Measurements from ENCODE around the gene PPL.

PPL gene

GRCh38 chr16:4944333-4945281 lies 7.7 kb upstream of the PPL start (continued):
- TF ChIP-seq ZNF664 (tag by site-specific recombination; IDR thresholded peaks at IDR 0.05) (0 out of 2 replicates have a peak, but pooled peaks have one; percentile 11), ZFP41 (tag by site-specific recombination; IDR thresholded peaks at IDR 0.05; ENCODE audit: borderline replicate concordance) (no peak), ZNF510 (tag by site-specific recombination; IDR thresholded peaks at IDR 0.05; ENCODE audit: insufficient replicate concordance) (no peak), ZNF791 (tag by site-specific recombination; IDR thresholded peaks at IDR 0.05) (no peak), ZNF785 (tag by site-specific recombination; IDR thresholded peaks at IDR 0.05) (no peak), ZNF777 (tag by site-specific recombination; IDR thresholded peaks at IDR 0.05; ENCODE audit: borderline replicate concordance) (no peak), ZNF658 (tag by site-specific recombination; IDR thresholded peaks at IDR 0.05) (no peak), ZNF16 (tag by site-specific recombination; IDR thresholded peaks at IDR 0.05; ENCODE audit: low read depth) (no peak), ZSCAN18 (tag by site-specific recombination; IDR thresholded peaks at IDR 0.05) (no peak), ZNF37A (tag by site-specific recombination; IDR thresholded peaks at IDR 0.05) (no peak), HIC1 (tag by site-specific recombination; IDR thresholded peaks at IDR 0.05) (peak; percentile 99), ZNF2 (tag by site-specific recombination; IDR thresholded peaks at IDR 0.05) (no peak; the same call in 1 of the 2 replicates), ZNF174 (tag by site-specific recombination; IDR thresholded peaks at IDR 0.05) (no peak), GLI4 (tag by site-specific recombination; IDR thresholded peaks at IDR 0.05) (no peak), ZNF521 (tag by site-specific recombination; IDR thresholded peaks at IDR 0.05) (no peak), ZNF433 (tag by site-specific recombination; IDR thresholded peaks at IDR 0.05; ENCODE audit: low read depth) (no peak), ZSCAN4 (tag by site-specific recombination; IDR thresholded peaks at IDR 0.05) (peak; percentile 52; the same call in 1 of the 2 replicates), ZEB2 (tag by site-specific recombination; IDR thresholded peaks at IDR 0.05) (peak; percentile 99), ZNF473 (tag by site-specific recombination; IDR thresholded peaks at IDR 0.05) (no peak), ZNF626 (tag by site-specific recombination; IDR thresholded peaks at IDR 0.05) (no peak), KLF7 (tag by site-specific recombination; IDR thresholded peaks at IDR 0.05; ENCODE audit: borderline replicate concordance) (peak; percentile 57; the same call in 1 of the 2 replicates), ZNF558 (tag by site-specific recombination; IDR thresholded peaks at IDR 0.05) (peak; percentile 69; the same call in 1 of the 2 replicates), ZBTB6 (tag by site-specific recombination; IDR thresholded peaks at IDR 0.05) (0 out of 2 replicates have a peak, but pooled peaks have one; percentile 57), ZNF426 (tag by site-specific recombination; IDR thresholded peaks at IDR 0.05) (no peak), TSHZ1 (tag by site-specific recombination; IDR thresholded peaks at IDR 0.05; ENCODE audit: borderline replicate concordance) (peak; percentile 92; the same call in 1 of the 2 replicates), CTCF (tag by site-specific recombination; IDR thresholded peaks at IDR 0.05) (no peak), ZIC2 (tag by site-specific recombination; IDR thresholded peaks at IDR 0.05) (peak; percentile 92), MZF1 (tag by site-specific recombination; IDR thresholded peaks at IDR 0.05; ENCODE audit: borderline replicate concordance) (no peak; the same call in 1 of the 2 replicates)

Measured in HEK293 (cell line).